MM.1S (cell line): ENCODE results near the gene PLA2G4E.

Experiments
- DNase-seq: peaks from one replicate; pipeline ENCODE4 v3.0.0-alpha.2; 2015
- H2AFZ ChIP-seq: fragments of 300-600 bp; sonication (generic); 2 replicates; pipeline ENCODE4 v1.6.0; 2016; ENCODE audit warnings: antibody characterized with exemption, low read length
- H3F3A ChIP-seq: fragments of 300-600 bp; sonication (generic); 2 replicates; pipeline ENCODE4 v1.6.1; 2016; ENCODE audit warnings: mild to moderate bottlenecking, antibody characterized with exemption, low read length, moderate library complexity, mixed read lengths; ENCODE audit not compliant: insufficient read depth
- H3K27ac ChIP-seq: fragments of 300-600 bp; sonication (generic); 2 replicates; pipeline ENCODE4 v1.5.1; 2016; ENCODE audit warnings: mild to moderate bottlenecking, low read length
- H3K27me3 ChIP-seq: fragments of 300-600 bp; sonication (generic); replicated peaks from 2 replicates; pipeline ENCODE4 v1.6.0; 2016; ENCODE audit warnings: low read length; ENCODE audit not compliant: insufficient read depth
- H3K36me3 ChIP-seq: fragments of 300-600 bp; sonication (generic); replicated peaks from 2 replicates; pipeline ENCODE4 v1.6.1; 2016; ENCODE audit warnings: mild to moderate bottlenecking, low read length, mixed read lengths; ENCODE audit not compliant: insufficient read depth
- H3K4me1 ChIP-seq: fragments of 300-600 bp; sonication (generic); 2 replicates; pipeline ENCODE4 v1.6.1; 2016; ENCODE audit warnings: low read length, mixed read lengths
- H3K4me2 ChIP-seq: fragments of 300-600 bp; sonication (generic); 2 replicates; pipeline ENCODE4 v1.6.0; 2016; ENCODE audit warnings: low read depth, low read length
- H3K4me3 ChIP-seq: fragments of 300-600 bp; sonication (generic); 2 replicates; pipeline ENCODE4 v1.5.1; 2016; ENCODE audit warnings: low read length, mixed read lengths
- H3K79me2 ChIP-seq: fragments of 300-600 bp; sonication (generic); 2 replicates; pipeline ENCODE4 v1.6.1; 2016; ENCODE audit warnings: mixed run types, low read length, mixed read lengths
- H3K9ac ChIP-seq: fragments of 300-600 bp; sonication (generic); 2 replicates; pipeline ENCODE4 v1.6.1; 2016; ENCODE audit warnings: low read length, mixed read lengths
- H3K9me2 ChIP-seq: fragments of 300-600 bp; sonication (generic); replicated peaks from 2 replicates; pipeline ENCODE4 v1.6.1; 2016; ENCODE audit warnings: mild to moderate bottlenecking, low read length, mixed read lengths; ENCODE audit not compliant: insufficient read depth
- H3K9me3 ChIP-seq: fragments of 300-600 bp; sonication (generic); replicated peaks from 2 replicates; pipeline ENCODE4 v1.6.1; 2016; ENCODE audit warnings: mild to moderate bottlenecking, low read length, mixed read lengths; ENCODE audit not compliant: insufficient read depth
- H4K20me1 ChIP-seq: fragments of 300-600 bp; sonication (generic); 2 replicates; pipeline ENCODE4 v1.6.1; 2016; ENCODE audit warnings: mild to moderate bottlenecking, low read length, moderate library complexity, mixed read lengths; ENCODE audit not compliant: insufficient read depth
- EZH2 ChIP-seq: fragments of 300-600 bp; sonication (generic); optimal IDR thresholded peaks from 2 replicates; pipeline ENCODE3; 2017; ENCODE audit warnings: low read depth, mild to moderate bottlenecking, antibody characterized with exemption, low read length, mixed read lengths
- EZH2phosphoT487 ChIP-seq: fragments of 300-600 bp; sonication (generic); IDR thresholded peaks from 2 replicates; pipeline ENCODE4 v1.6.1; 2018; ENCODE audit warnings: antibody characterized with exemption, low read length
- TF ChIP-seq, protein P1 (sequence below): fragments of 300-600 bp; sonication (generic); IDR thresholded peaks from 2 replicates; pipeline ENCODE4 v1.5.1; 2016; ENCODE audit warnings: antibody characterized with exemption, low read length, mixed read lengths

Gene PLA2G4E

GRCh38 chr15:42012928-42013482, 7.8 kb downstream of the PLA2G4E start:
- Histone ChIP-seq H3F3A (peaks cover 23% of the 10 kb centered on the region), H3K4me3 (no peak overlapping the region), H3K9ac (no peak overlapping the region), H3K4me2 (no peak overlapping the region), H3K4me1 (peaks cover 22% of the 10 kb centered on the region), H3K9me3 (no peaks in the 10 kb centered on the region), H4K20me1 (no peaks in the 10 kb centered on the region), H2AFZ (no peak overlapping the region), H3K9me2 (no peaks in the 10 kb centered on the region), H3K36me3 (no peaks in the 10 kb centered on the region), H3K27ac (no peak overlapping the region), H3K27me3 (no peaks in the 10 kb centered on the region), H3K79me2 (no peaks in the 10 kb centered on the region)
- TF ChIP-seq, protein P1, sequence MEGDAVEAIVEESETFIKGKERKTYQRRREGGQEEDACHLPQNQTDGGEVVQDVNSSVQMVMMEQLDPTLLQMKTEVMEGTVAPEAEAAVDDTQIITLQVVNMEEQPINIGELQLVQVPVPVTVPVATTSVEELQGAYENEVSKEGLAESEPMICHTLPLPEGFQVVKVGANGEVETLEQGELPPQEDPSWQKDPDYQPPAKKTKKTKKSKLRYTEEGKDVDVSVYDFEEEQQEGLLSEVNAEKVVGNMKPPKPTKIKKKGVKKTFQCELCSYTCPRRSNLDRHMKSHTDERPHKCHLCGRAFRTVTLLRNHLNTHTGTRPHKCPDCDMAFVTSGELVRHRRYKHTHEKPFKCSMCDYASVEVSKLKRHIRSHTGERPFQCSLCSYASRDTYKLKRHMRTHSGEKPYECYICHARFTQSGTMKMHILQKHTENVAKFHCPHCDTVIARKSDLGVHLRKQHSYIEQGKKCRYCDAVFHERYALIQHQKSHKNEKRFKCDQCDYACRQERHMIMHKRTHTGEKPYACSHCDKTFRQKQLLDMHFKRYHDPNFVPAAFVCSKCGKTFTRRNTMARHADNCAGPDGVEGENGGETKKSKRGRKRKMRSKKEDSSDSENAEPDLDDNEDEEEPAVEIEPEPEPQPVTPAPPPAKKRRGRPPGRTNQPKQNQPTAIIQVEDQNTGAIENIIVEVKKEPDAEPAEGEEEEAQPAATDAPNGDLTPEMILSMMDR = no peak
- no peak for TF ChIP-seq EZH2phosphoT487
- no peak for TF ChIP-seq EZH2
- DNase-seq = no peak

GRCh38 chr15:42012241-42012640, 8.6 kb downstream of the PLA2G4E start:
- peak overlapping the region; percentile 94; the same call in 1 of the 2 replicates for H3K27ac ChIP-seq
- H3K36me3 ChIP-seq = no peaks in the 10 kb centered on the region
- H3K4me2 ChIP-seq = peak overlapping the region; percentile 35; the same call in 1 of the 2 replicates
- no peaks in the 10 kb centered on the region for H3K27me3 ChIP-seq
- H4K20me1 ChIP-seq = no peaks in the 10 kb centered on the region
- no peak for DNase-seq
- H3K79me2 ChIP-seq = no peaks in the 10 kb centered on the region
- no peak overlapping the region for H3K4me3 ChIP-seq
- H3K9ac ChIP-seq = no peak overlapping the region
- H3K4me1 ChIP-seq = peaks cover 22% of the 10 kb centered on the region
- H3K9me3 ChIP-seq = no peaks in the 10 kb centered on the region
- H2AFZ ChIP-seq = peak overlapping the region; percentile 41
- TF ChIP-seq EZH2 (no peak), EZH2phosphoT487 (no peak)
- TF ChIP-seq, protein P1 = no peak
- no peaks in the 10 kb centered on the region for H3K9me2 ChIP-seq
- H3F3A ChIP-seq = peaks cover 23% of the 10 kb centered on the region

DNA sequence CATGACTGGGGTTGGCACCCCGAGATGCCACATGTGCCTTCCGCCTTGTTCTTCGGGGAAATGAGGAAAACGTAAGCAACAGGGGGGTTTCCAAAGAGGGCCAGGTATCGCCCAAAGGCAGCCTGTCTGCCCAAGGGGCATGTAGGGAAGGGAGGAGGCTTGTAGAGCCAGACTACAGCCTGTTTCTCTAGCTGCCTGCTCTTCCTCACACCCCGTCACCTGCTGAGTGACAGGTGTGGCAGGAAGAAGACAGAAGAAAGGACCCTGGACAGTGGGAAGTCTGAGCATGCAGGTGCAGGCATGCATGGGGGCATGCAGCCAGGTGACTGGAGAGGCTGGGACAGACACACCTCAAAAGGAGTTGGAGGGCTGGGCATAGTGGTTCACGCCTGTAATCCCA, 9.8 kb downstream of the PLA2G4E start:
- H3F3A ChIP-seq = peaks cover 23% of the 10 kb centered on the region
- TF ChIP-seq EZH2 (no peak), EZH2phosphoT487 (no peak)
- TF ChIP-seq, protein P1 = no peak
- H3K27ac ChIP-seq = peak overlapping the region; percentile 94
- H3K9me2 ChIP-seq = no peaks in the 10 kb centered on the region
- peak overlapping the region; percentile 55; the same call in 1 of the 2 replicates for H3K9ac ChIP-seq
- peak overlapping the region; percentile 93 for H3K4me2 ChIP-seq
- H4K20me1 ChIP-seq = no peaks in the 10 kb centered on the region
- DNase-seq = peak; percentile 37
- peaks cover 22% of the 10 kb centered on the region for H3K4me1 ChIP-seq
- no peaks in the 10 kb centered on the region for H3K79me2 ChIP-seq
- no peaks in the 10 kb centered on the region for H3K9me3 ChIP-seq
- H2AFZ ChIP-seq = peak overlapping the region; percentile 64
- no peaks in the 10 kb centered on the region for H3K36me3 ChIP-seq
- H3K27me3 ChIP-seq = no peaks in the 10 kb centered on the region
- peak overlapping the region; percentile 34 for H3K4me3 ChIP-seq
